HepG2 (cell line): Measurements from ENCODE around the gene LGALS4. TPM values are rescaled to one million over a fixed set of nuclear protein-coding genes. Genes with fewer than 3 reads are reported as not detected.

Experiments
- CENPT ChIP-seq: sonication (generic); formaldehyde crosslinking; IDR thresholded peaks from 2 replicates; pipeline ENCODE4 v1.8.0; 2022; ENCODE audit warnings: low read depth, mild to moderate bottlenecking, moderate library complexity, missing genetic modification reagents
- DR1 ChIP-seq: sonication (generic); formaldehyde crosslinking; IDR thresholded peaks from 2 replicates; pipeline ENCODE4 v1.8.0; 2021; ENCODE audit warnings: mild to moderate bottlenecking, missing genetic modification reagents, inconsistent platforms
- ELF1 ChIP-seq: sonication (generic); formaldehyde crosslinking; IDR thresholded peaks from 2 replicates; pipeline ENCODE4 v1.4.0; 2020; ENCODE audit warnings: missing genetic modification reagents
- FOXM1 ChIP-seq: sonication (generic); formaldehyde crosslinking; IDR thresholded peaks from 2 replicates; pipeline ENCODE4 v1.5.0; 2020; ENCODE audit warnings: missing genetic modification reagents
- GTF2F1 ChIP-seq: fragments of 150-350 bp; IDR thresholded peaks from 2 replicates; pipeline ENCODE4 v1.6.1; 2014; ENCODE audit warnings: low read length
- NFYC ChIP-seq: IDR thresholded peaks from 2 replicates; pipeline ENCODE4 v1.6.1; 2016; ENCODE audit warnings: missing genetic modification reagents, missing compliant biosample characterization
- PRPF4 ChIP-seq: fragments of 200-400 bp; formaldehyde crosslinking; IDR thresholded peaks from 2 replicates; pipeline ENCODE4 v1.6.1; 2016; ENCODE audit warnings: low read length, low read depth; ENCODE audit not compliant: poor library complexity, severe bottlenecking
- RARA ChIP-seq: IDR thresholded peaks from 2 replicates; pipeline ENCODE4 v1.6.1; 2016; ENCODE audit warnings: missing genetic modification reagents, missing compliant biosample characterization
- SALL1 ChIP-seq: sonication (generic); formaldehyde crosslinking; IDR thresholded peaks from 2 replicates; pipeline ENCODE4 v1.8.0; 2022; ENCODE audit warnings: mild to moderate bottlenecking, missing genetic modification reagents
- U2AF1 ChIP-seq: fragments of 200-400 bp; formaldehyde crosslinking; optimal IDR thresholded peaks from 2 replicates; pipeline ENCODE3; 2017; ENCODE audit warnings: mild to moderate bottlenecking, low read depth, low read length
- ZFP36 ChIP-seq: fragments of 150-350 bp; IDR thresholded peaks from 2 replicates; pipeline ENCODE4 v1.6.1; 2018; ENCODE audit warnings: borderline replicate concordance, low read length, low read depth; ENCODE audit not compliant: partially characterized antibody
- ZGPAT ChIP-seq: IDR thresholded peaks from 2 replicates; pipeline ENCODE4 v1.6.1; 2016; ENCODE audit warnings: mild to moderate bottlenecking
- ZNF577 ChIP-seq: sonication (generic); formaldehyde crosslinking; IDR thresholded peaks from 2 replicates; pipeline ENCODE4 v1.4.0; 2020; ENCODE audit warnings: mild to moderate bottlenecking, low read depth, missing genetic modification reagents, borderline replicate concordance
- polyA plus RNA-seq, 8 experiments: library from polyadenylated mRNA; depleted of rRNA in 3 of 8; stranded (reverse) in 7 of 8; unstranded in 1 of 8; fragments of >200 nt; fragmentation: Illumina TruSeq in 4 of 8; extraction: Trizol in 4 of 8; gene quantifications; 2 replicates each; pipeline versions ENCODE4 v1.2.1 to v1.2.3, GENCODE V29; 2011 to 2016; ENCODE audit warnings: low read depth in 4 of 8, missing spikeins in 1 of 8, mixed read lengths in 1 of 8; ENCODE audit not compliant: insufficient read depth in 1 of 8
- total RNA-seq, 5 experiments: library from RNA; depleted of rRNA; stranded (reverse); fragments of >200 nt; fragmentation: Illumina TruSeq; extraction: Trizol; gene quantifications; 2 replicates each; pipeline ENCODE4 v1.2.3, GENCODE V29; 2016; ENCODE audit warnings: low read depth in 1 of 5
- TF ChIP-seq, protein P1 (sequence below): sonication (generic); formaldehyde crosslinking; IDR thresholded peaks from 2 replicates; pipeline ENCODE4 v1.5.0; 2020; ENCODE audit warnings: mild to moderate bottlenecking, missing genetic modification reagents
- TF ChIP-seq, protein P2 (sequence below): sonication (generic); formaldehyde crosslinking; IDR thresholded peaks from 2 replicates; pipeline ENCODE4 v1.4.0; 2020; ENCODE audit warnings: missing genetic modification reagents, low read depth, mild to moderate bottlenecking, borderline replicate concordance
- TF ChIP-seq, protein P3 (sequence below), 2 experiments: fragments of 450-650 bp in 1 of 2; sonication (generic) in 1 of 2; formaldehyde crosslinking; IDR thresholded peaks; 2 replicates each; pipeline versions ENCODE4 v1.5.0 to v1.8.0; 2020 to 2022; ENCODE audit warnings: mild to moderate bottlenecking in 1 of 2, missing genetic modification reagents in 1 of 2
- TF ChIP-seq, protein P4 (sequence below): sonication (generic); formaldehyde crosslinking; IDR thresholded peaks from 2 replicates; pipeline ENCODE4 v1.5.1; 2020; ENCODE audit warnings: mild to moderate bottlenecking, missing genetic modification reagents, borderline replicate concordance
- TF ChIP-seq, protein P5 (sequence below): sonication (generic); formaldehyde crosslinking; IDR thresholded peaks from 2 replicates; pipeline ENCODE4 v1.8.0; 2022; ENCODE audit warnings: mild to moderate bottlenecking, missing genetic modification reagents, moderate library complexity

LGALS4 gene
- total and polyA plus RNA-seq, 2 of the 13 experiments (the other 11 are each of a cell fraction or from before 2014, with no cell fraction given) = 0.24 to 0.71 TPM

GRCh38 chr19:38784224-38784623 is 28.5 kb downstream of the LGALS4 start (continued):
- TF ChIP-seq DR1 (CRISPR knock-in tag) (no peak), NFYC (CRISPR knock-in tag) (peak; percentile 44; the same call in 1 of the 2 replicates), PRPF4 (no peak), U2AF1 (no peak), FOXM1 (CRISPR knock-in tag) (no peak), RARA (CRISPR knock-in tag) (0 out of 2 replicates have a peak, but pooled peaks have one; percentile 20), SALL1 (CRISPR knock-in tag) (peak; percentile 53), CENPT (CRISPR knock-in tag) (no peak), ELF1 (no peak), ZFP36 (no peak), ZGPAT (CRISPR knock-in tag) (peak; percentile 25; the same call in 1 of the 2 replicates), GTF2F1 (no peak), ZNF577 (CRISPR knock-in tag) (no peak)
- TF ChIP-seq, protein P1, sequence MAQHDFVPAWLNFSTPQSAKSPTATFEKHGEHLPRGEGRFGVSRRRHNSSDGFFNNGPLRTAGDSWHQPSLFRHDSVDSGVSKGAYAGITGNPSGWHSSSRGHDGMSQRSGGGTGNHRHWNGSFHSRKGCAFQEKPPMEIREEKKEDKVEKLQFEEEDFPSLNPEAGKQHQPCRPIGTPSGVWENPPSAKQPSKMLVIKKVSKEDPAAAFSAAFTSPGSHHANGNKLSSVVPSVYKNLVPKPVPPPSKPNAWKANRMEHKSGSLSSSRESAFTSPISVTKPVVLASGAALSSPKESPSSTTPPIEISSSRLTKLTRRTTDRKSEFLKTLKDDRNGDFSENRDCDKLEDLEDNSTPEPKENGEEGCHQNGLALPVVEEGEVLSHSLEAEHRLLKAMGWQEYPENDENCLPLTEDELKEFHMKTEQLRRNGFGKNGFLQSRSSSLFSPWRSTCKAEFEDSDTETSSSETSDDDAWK = no peak
- TF ChIP-seq, protein P2, sequence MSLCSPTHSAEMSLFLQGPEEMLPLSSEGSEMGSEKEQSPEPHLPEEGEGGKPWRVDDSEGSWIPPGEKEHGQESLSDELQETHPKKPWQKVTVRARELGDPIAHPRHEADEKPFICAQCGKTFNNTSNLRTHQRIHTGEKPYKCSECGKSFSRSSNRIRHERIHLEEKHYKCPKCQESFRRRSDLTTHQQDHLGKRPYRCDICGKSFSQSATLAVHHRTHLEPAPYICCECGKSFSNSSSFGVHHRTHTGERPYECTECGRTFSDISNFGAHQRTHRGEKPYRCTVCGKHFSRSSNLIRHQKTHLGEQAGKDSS (CRISPR knock-in tag) = no peak
- TF ChIP-seq, protein P3, sequence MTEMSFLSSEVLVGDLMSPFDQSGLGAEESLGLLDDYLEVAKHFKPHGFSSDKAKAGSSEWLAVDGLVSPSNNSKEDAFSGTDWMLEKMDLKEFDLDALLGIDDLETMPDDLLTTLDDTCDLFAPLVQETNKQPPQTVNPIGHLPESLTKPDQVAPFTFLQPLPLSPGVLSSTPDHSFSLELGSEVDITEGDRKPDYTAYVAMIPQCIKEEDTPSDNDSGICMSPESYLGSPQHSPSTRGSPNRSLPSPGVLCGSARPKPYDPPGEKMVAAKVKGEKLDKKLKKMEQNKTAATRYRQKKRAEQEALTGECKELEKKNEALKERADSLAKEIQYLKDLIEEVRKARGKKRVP (CRISPR knock-in tag; IDR thresholded peaks at IDR 0.05) = peak in 1 of 2 experiments; percentile 54; a peak in 1 of 4 replicates
- TF ChIP-seq, protein P4, sequence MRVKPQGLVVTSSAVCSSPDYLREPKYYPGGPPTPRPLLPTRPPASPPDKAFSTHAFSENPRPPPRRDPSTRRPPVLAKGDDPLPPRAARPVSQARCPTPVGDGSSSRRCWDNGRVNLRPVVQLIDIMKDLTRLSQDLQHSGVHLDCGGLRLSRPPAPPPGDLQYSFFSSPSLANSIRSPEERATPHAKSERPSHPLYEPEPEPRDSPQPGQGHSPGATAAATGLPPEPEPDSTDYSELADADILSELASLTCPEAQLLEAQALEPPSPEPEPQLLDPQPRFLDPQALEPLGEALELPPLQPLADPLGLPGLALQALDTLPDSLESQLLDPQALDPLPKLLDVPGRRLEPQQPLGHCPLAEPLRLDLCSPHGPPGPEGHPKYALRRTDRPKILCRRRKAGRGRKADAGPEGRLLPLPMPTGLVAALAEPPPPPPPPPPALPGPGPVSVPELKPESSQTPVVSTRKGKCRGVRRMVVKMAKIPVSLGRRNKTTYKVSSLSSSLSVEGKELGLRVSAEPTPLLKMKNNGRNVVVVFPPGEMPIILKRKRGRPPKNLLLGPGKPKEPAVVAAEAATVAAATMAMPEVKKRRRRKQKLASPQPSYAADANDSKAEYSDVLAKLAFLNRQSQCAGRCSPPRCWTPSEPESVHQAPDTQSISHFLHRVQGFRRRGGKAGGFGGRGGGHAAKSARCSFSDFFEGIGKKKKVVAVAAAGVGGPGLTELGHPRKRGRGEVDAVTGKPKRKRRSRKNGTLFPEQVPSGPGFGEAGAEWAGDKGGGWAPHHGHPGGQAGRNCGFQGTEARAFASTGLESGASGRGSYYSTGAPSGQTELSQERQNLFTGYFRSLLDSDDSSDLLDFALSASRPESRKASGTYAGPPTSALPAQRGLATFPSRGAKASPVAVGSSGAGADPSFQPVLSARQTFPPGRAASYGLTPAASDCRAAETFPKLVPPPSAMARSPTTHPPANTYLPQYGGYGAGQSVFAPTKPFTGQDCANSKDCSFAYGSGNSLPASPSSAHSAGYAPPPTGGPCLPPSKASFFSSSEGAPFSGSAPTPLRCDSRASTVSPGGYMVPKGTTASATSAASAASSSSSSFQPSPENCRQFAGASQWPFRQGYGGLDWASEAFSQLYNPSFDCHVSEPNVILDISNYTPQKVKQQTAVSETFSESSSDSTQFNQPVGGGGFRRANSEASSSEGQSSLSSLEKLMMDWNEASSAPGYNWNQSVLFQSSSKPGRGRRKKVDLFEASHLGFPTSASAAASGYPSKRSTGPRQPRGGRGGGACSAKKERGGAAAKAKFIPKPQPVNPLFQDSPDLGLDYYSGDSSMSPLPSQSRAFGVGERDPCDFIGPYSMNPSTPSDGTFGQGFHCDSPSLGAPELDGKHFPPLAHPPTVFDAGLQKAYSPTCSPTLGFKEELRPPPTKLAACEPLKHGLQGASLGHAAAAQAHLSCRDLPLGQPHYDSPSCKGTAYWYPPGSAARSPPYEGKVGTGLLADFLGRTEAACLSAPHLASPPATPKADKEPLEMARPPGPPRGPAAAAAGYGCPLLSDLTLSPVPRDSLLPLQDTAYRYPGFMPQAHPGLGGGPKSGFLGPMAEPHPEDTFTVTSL (CRISPR knock-in tag) = no peak
- TF ChIP-seq, protein P5, sequence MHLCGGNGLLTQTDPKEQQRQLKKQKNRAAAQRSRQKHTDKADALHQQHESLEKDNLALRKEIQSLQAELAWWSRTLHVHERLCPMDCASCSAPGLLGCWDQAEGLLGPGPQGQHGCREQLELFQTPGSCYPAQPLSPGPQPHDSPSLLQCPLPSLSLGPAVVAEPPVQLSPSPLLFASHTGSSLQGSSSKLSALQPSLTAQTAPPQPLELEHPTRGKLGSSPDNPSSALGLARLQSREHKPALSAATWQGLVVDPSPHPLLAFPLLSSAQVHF = no peak
